GM10248 (cell line): ENCODE measurements around the gene LIMD2.

ENCODE experiments used
- CTCF ChIA-PET: fragments of 300-600 bp; sonication (Branson Sonifier 250); formaldehyde crosslinking; extraction: SDS; loops from one replicate; lab custom pipeline; 2021; ENCODE audit warnings: antibody characterized with exemption; lab: Yijun Ruan, JAX
- POLR2A ChIA-PET: fragments of 350-650 bp; sonication (Branson Sonifier 250); formaldehyde crosslinking; extraction: SDS; loops from one replicate; lab custom pipeline; 2020; ENCODE audit warnings: antibody characterized with exemption; lab: Yijun Ruan, JAX
- DNase-seq: peaks from one replicate; pipeline ENCODE4 v3.0.0; 2012; ENCODE audit errors: extremely low spot score
- CTCF ChIP-seq: IDR thresholded peaks from 2 replicates; pipeline ENCODE4 v1.5.1; 2012; ENCODE audit warnings: mild to moderate bottlenecking, low read depth; ENCODE audit errors: extremely low read depth, missing control alignments, control extremely low read depth

The LIMD2 gene

GRCh38 chr17:63707151-63707550, 7.2 kb upstream of the LIMD2 start:
- POLR2A ChIA-PET, result interaction anchor here (0.6 kb wide), 2 partner anchors 12 to 35 kb away, joined by 3 read pairs; no protein-coding TSS in a partner anchor
- no peak for TF ChIP-seq CTCF
- DNase-seq, result no peak
- CTCF ChIA-PET, result interaction anchor here (1.9 kb wide), 1 partner anchor 10 kb away, joined by 4 read pairs; no protein-coding TSS in a partner anchor

GRCh38 chr17:63706336-63707082, 6.6 kb upstream of the LIMD2 start:
- DNase-seq, result no peak
- no peak for TF ChIP-seq CTCF
- POLR2A ChIA-PET, result interaction anchor here (0.6 kb wide), 2 partner anchors 13 to 36 kb away, joined by 3 read pairs; no protein-coding TSS in a partner anchor
- CTCF ChIA-PET, result interaction anchor here (1.9 kb wide), 1 partner anchor 9 kb away, joined by 4 read pairs; no protein-coding TSS in a partner anchor

- ChIA-PET POLR2A (no interaction called here), CTCF (interaction anchor here (1.0 to 1.9 kb wide), 2 partner anchors 8 kb away, joined by 3 to 4 read pairs; no protein-coding TSS in a partner anchor)
Observed at GRCh38 chr17:63705657-63706056, 5.7 kb upstream of the LIMD2 start.

GRCh38 chr17:63704836-63705235, 4.9 kb upstream of the LIMD2 start:
- DNase-seq, result no peak
- POLR2A ChIA-PET, result interaction anchor here (0.6 kb wide), 1 partner anchor 105 kb away, joined by 4 read pairs; no protein-coding TSS in a partner anchor
- TF ChIP-seq CTCF, result no peak
- CTCF ChIA-PET, result interaction anchor here (1.0 kb wide), 1 partner anchor 9 kb away, joined by 3 read pairs; no protein-coding TSS in a partner anchor

More at GRCh38 chr17:63705657-63706056, 5.7 kb upstream of the LIMD2 start:
- no peak for DNase-seq
- TF ChIP-seq CTCF, result no peak

- DNase-seq, result no peak
- TF ChIP-seq CTCF, result no peak
- CTCF ChIA-PET, result no interaction called here
- POLR2A ChIA-PET, result interaction anchor here (0.6 kb wide), 2 partner anchors 18 to 106 kb away, joined by 3 to 4 read pairs; no protein-coding TSS in a partner anchor
Observed at GRCh38 chr17:63704259-63704576, 4.3 kb upstream of the LIMD2 start.

GRCh38 chr17:63703556-63704258, 3.8 kb upstream of the LIMD2 start:
- ChIA-PET CTCF (interaction anchor here (1.0 kb wide), 1 partner anchor 18 kb away, joined by 3 read pairs; no protein-coding TSS in a partner anchor), POLR2A (interaction anchor here (0.6 kb wide), 1 partner anchor 18 kb away, joined by 3 read pairs; no protein-coding TSS in a partner anchor)
- TF ChIP-seq CTCF, result no peak
- no peak for DNase-seq
